Mesodermal cell (in vitro differentiated cells): ENCODE results near the gene GNA12.
"Not testable (repeated sequence)": the region's sequence is repeated elsewhere in the genome, so short reads cannot be mapped to it uniquely, and the experiment has no call there.

Experiments
- H3K27ac ChIP-seq: 2 replicates; pipeline ENCODE4 v1.7.0; 2013; ENCODE audit warnings: mild to moderate bottlenecking, low read depth, low read length, moderate library complexity; ENCODE audit not compliant: severe bottlenecking
- H3K36me3 ChIP-seq: 2 replicates; pipeline ENCODE4 v1.7.1; 2013; ENCODE audit warnings: mild to moderate bottlenecking, low read length, moderate library complexity; ENCODE audit not compliant: control insufficient read depth, insufficient read depth
- H3K4me1 ChIP-seq: one replicate; pipeline ENCODE4 v1.7.1; 2013; ENCODE audit warnings: mild to moderate bottlenecking, low read length; ENCODE audit not compliant: insufficient read depth, control insufficient read depth, poor library complexity, severe bottlenecking
- H3K4me3 ChIP-seq: 2 replicates; pipeline ENCODE4 v1.7.0; 2013; ENCODE audit warnings: low read length, control low read depth, mild to moderate bottlenecking; ENCODE audit not compliant: insufficient read depth, poor library complexity, severe bottlenecking; ENCODE audit errors: extremely low read depth
- H3K9me3 ChIP-seq: 2 replicates; pipeline ENCODE4 v1.7.1; 2013; ENCODE audit warnings: mild to moderate bottlenecking, low read length, moderate library complexity; ENCODE audit not compliant: control insufficient read depth
- WGBS, 2 experiments: methylation state at CpG; one replicate each; pipeline ENCODE4 v1.1.5; 2013; ENCODE audit warnings: missing lambda C conversion rate in 2 of 2; ENCODE audit not compliant: insufficient coverage in 2 of 2; 5-methylcytosine and 5-hydroxymethylcytosine counted together

The GNA12 gene

DNA sequence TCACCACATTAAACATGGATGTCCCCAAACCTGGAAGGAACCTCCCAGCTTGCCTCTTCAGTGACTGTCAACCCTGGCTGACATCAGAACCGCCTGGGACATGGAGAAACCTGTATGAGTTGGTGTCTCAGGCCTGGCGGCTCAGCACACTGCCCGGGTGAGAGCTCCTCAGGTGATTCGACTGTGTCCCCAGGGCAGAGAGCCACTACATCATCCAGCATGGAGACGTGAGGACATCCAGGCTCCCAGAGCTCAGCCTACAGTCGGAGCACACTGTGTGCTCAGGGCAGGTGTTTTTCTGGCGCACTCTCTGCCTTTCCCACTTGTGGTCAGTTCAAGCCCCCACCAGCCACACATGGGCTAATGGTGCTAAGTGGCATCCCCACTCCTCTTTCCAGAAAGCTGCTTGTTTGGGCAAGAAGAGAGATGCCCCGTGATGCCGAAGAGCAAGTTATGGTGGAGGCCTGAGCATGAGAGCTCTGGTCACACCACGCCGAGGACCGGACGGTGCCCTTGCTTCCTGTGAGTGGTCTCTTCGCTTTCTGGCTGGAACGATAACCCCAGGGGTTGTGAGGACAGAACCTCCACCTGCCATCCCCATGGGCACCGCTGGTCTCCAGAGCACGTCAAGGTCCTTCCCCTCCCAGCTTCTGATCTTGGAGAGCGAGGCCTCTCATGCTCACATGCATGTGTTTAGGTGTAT, 117.6 kb downstream of the GNA12 start:
- WGBS, 2 experiments, result 91 to 93% methylated on average over 14 of the region's 18 CpGs
- H3K27ac ChIP-seq, result no peak overlapping the region
- peaks cover 57% of the 10 kb centered on the region for H3K36me3 ChIP-seq
- no peak overlapping the region for H3K4me3 ChIP-seq
- no peaks in the 10 kb centered on the region for H3K9me3 ChIP-seq
- no peaks in the 10 kb centered on the region for H3K4me1 ChIP-seq

DNA sequence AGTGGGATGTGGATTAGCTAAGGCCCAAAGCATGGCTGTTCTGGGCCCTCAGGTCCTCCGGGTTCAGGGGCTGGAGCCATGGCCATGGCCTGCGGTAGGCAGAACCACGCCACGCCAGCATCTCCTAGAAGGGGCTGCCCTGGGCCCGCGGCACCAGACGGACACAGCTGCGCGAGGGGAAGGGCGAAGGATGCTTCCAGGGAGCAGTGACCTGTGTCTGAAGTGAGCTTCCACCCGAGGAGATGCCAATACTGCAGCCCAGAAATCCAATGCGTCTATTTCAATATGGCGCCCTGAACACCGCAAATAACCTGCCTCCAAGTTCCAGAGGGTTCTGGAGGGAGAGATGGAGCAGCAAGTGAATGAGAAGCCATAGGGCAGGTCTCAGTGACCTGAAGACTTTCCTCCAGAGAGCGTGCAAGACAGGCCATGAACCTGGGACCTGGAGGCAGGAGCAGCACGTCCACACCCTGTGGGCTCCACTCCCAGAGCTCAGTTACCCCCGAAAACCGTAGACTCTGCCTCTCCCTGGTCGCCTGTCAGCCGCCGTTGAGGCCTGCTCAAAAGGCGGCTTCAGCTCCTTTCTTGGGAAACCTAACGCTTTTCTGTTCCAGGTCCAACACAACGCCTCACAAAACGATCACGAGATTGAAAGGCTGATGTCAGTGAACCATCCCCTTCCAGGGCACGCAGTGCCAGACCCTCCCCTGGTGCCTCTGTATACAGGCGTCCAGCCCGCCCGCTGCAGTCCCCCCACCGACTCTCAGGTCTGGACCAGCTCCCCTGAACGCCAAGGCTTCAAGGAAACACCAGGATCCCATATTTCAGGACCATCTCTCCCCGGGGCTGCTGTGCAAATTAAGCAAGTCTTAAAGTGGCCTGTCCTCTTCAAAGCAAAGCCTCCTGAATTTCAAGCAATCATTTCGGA, 118.7 kb downstream of the GNA12 start:
- 93 to 94% methylated on average over 31 to 34 of the region's 34 CpGs for WGBS, 2 experiments
- Histone ChIP-seq H3K36me3 (peaks cover 47% of the 10 kb centered on the region), H3K9me3 (no peaks in the 10 kb centered on the region)

GRCh38 chr7:2724453-2725177, 119.5 kb downstream of the GNA12 start:
- WGBS, 2 experiments, result 96 to 97% methylated on average over 30 of the region's 31 CpGs
- Histone ChIP-seq H3K27ac (no peak overlapping the region), H3K36me3 (peaks cover 39% of the 10 kb centered on the region), H3K4me3 (no peak overlapping the region), H3K9me3 (no peaks in the 10 kb centered on the region), H3K4me1 (no peaks in the 10 kb centered on the region)

More for the DNA sequence above, 118.7 kb downstream of the GNA12 start:
- Histone ChIP-seq H3K4me3 (no peak overlapping the region), H3K27ac (no peak overlapping the region), H3K4me1 (no peaks in the 10 kb centered on the region)

DNA sequence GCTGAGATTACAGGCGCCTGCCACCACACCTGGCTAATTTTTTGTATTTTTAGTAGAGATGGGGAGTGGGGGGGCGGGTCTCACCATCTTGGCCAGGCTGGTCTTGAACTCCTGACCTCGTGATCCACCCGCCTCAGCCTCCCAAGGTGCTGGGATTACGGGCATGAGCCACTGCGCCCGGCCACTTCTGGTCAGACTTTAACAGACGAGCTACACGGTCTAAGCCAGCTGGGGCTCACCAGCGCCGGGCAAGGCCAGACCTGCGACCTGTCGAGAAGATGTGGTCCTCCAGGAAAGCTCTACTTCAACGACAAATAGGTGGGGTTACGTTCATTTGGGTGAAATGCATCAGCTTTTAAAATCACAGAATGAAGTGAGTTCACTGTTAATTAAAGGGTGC, 120.1 kb downstream of the GNA12 start:
- WGBS, 2 experiments, result 91 to 93% methylated on average over 12 to 13 of the region's 15 CpGs
- H3K4me3 ChIP-seq, H3K27ac ChIP-seq, H3K4me1 ChIP-seq, H3K9me3 ChIP-seq: not testable (repeated sequence)
- H3K36me3 ChIP-seq, result peaks cover 34% of the 10 kb centered on the region

GRCh38 chr7:2723138-2723850, 120.8 kb downstream of the GNA12 start:
- Histone ChIP-seq H3K9me3 (no peaks in the 10 kb centered on the region), H3K4me1 (no peaks in the 10 kb centered on the region), H3K36me3 (peaks cover 33% of the 10 kb centered on the region), H3K27ac (no peak overlapping the region), H3K4me3 (no peak overlapping the region)
- WGBS, 2 experiments, result 91% methylated on average over 20 to 23 of the region's 23 CpGs

- H3K36me3 ChIP-seq, result peaks cover 36% of the 10 kb centered on the region
- 96 to 100% methylated on average over 2 to 3 of the region's 4 CpGs for WGBS, 2 experiments
- no peak overlapping the region for H3K27ac ChIP-seq
- H3K9me3 ChIP-seq, result no peaks in the 10 kb centered on the region
- no peak overlapping the region for H3K4me3 ChIP-seq
- H3K4me1 ChIP-seq, result peaks cover under 1% of the 10 kb centered on the region
These were observed 121.5 kb downstream of the GNA12 start for GRCh38 chr7:2722591-2722990.

DNA sequence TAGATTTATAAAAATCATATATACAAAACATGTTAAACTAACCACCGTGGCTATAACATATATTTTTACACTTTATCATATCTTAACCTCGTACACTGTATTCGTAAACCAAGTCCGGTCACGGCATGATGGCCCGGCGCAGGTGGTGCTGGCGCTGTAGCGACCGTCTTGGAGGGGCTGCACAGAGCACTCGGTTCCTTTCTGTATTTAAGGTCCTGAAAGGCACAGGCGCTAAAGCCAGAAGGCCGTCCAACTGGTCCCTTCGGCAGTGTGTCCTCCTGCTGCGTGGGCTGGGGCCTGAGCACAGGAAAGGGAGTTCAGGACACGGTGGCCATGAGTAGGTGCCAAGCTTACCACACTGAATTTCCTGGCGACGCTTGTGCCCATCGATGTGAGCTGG, 122.3 kb downstream of the GNA12 start:
- Histone ChIP-seq H3K9me3 (no peaks in the 10 kb centered on the region), H3K27ac (no peak overlapping the region), H3K36me3 (peaks cover 41% of the 10 kb centered on the region), H3K4me3 (no peak overlapping the region), H3K4me1 (peaks cover 4% of the 10 kb centered on the region)
- 95 to 99% methylated on average over 19 of the region's 19 CpGs for WGBS, 2 experiments

DNA sequence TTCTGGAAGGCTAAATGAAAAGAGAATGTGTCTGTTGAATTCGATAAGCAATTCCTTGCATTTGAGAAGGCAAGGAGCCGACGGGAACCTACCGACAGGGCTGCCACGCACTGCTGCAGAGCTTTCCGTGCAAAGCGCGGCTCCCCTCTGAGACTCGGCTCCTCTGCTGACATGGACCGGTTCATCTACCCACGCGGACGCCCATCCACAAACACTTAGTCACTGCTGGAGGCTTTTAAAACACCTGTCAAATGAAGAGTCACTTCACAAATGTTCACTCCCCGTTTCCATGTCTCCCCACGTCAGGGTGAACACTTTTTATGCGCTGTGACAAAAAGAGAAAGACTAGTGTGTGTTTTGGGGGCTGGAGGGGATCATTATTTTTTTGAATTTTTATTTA, 124.1 kb downstream of the GNA12 start:
- H3K27ac ChIP-seq, result no peak overlapping the region
- no peaks in the 10 kb centered on the region for H3K9me3 ChIP-seq
- WGBS, 2 experiments, result 93 to 96% methylated on average over 13 to 15 of the region's 16 CpGs
- peaks cover 9% of the 10 kb centered on the region for H3K4me1 ChIP-seq
- no peak overlapping the region for H3K4me3 ChIP-seq
- H3K36me3 ChIP-seq, result peaks cover 39% of the 10 kb centered on the region

GRCh38 chr7:2719007-2719406, 125.1 kb downstream of the GNA12 start:
- Histone ChIP-seq H3K9me3 (no peaks in the 10 kb centered on the region), H3K4me1 (peaks cover 9% of the 10 kb centered on the region), H3K27ac (no peak overlapping the region), H3K36me3 (peaks cover 41% of the 10 kb centered on the region), H3K4me3 (no peak overlapping the region)
- 56 to 70% methylated on average over 12 to 16 of the region's 16 CpGs for WGBS, 2 experiments

GRCh38 chr7:2718296-2718965, 125.7 kb downstream of the GNA12 start:
- peaks cover 41% of the 10 kb centered on the region for H3K36me3 ChIP-seq
- H3K27ac ChIP-seq, result peak overlapping the region; percentile 6

More at GRCh38 chr7:2718296-2718965, 125.7 kb downstream of the GNA12 start:
- WGBS, 2 experiments, result 92 to 93% methylated on average over 30 to 31 of the region's 34 CpGs
- Histone ChIP-seq H3K4me3 (no peak overlapping the region), H3K9me3 (no peaks in the 10 kb centered on the region), H3K4me1 (peaks cover 10% of the 10 kb centered on the region)
